NT2/D1 (cell line): ENCODE data around the gene TBX20.

Source experiments
- SUZ12 ChIP-seq: IDR thresholded peaks from 2 replicates; pipeline ENCODE4 v1.6.1; 2011; ENCODE audit not compliant: insufficient read length, insufficient read depth; ENCODE audit errors: extremely low read depth
- YY1 ChIP-seq: IDR thresholded peaks from 2 replicates; pipeline ENCODE4 v1.6.1; 2011; ENCODE audit not compliant: insufficient read length, insufficient read depth
- ZNF274 ChIP-seq: IDR thresholded peaks from 2 replicates; pipeline ENCODE4 v1.6.1; 2011; ENCODE audit warnings: mild to moderate bottlenecking, low read depth, low read length

DNA sequence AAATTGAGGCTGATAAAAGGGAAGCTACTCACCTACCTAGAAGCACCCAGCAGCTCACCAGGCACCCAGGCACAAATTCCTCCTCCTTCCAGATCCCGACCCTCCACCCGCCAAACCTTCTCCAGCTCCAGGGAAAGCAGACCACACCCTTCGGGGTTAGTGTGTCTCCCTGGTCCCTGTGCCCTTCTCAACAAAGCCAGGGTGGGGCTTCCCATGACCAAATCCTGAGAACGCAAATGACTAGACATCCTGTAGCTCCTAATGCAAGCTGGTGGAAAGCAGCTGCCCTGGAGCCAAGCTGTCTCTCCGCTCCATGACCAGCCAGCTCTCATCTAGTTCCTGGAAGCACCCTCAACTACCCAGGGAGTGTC is 4.4 kb downstream of the TBX20 start:
- TF ChIP-seq ZNF274, result no peak
- TF ChIP-seq YY1, result no peak
- no peak for TF ChIP-seq SUZ12
